SK-N-SH treated with all-trans-retinoic acid at 6 μM for 48 hours (cell line): ENCODE data around the gene ZSWIM6.

Experiments used
- ATAC-seq: fragments of 200-7000 bp; cut with Tn5 transposase; 3 replicates; pipeline ENCODE4 v1.9.1; 2020; ENCODE audit warnings: mild to moderate bottlenecking, moderate library complexity
- ARNTL ChIP-seq: fragments of 450-650 bp; formaldehyde crosslinking; IDR thresholded peaks from 2 replicates; pipeline ENCODE4 v1.5.0; 2020; ENCODE audit warnings: low read depth, mild to moderate bottlenecking, moderate library complexity, borderline replicate concordance
- BACH2 ChIP-seq: fragments of 250-450 bp; sonication (Bioruptor Pico); IDR thresholded peaks from 2 replicates; pipeline ENCODE4 v1.9.0; 2021; ENCODE audit warnings: mild to moderate bottlenecking, borderline replicate concordance
- CSDC2 ChIP-seq: fragments of 250-450 bp; sonication (Bioruptor Pico); IDR thresholded peaks from 2 replicates; pipeline ENCODE4 v1.5.0; 2020; ENCODE audit warnings: mild to moderate bottlenecking, moderate library complexity
- ESRRG ChIP-seq: fragments of 250-450 bp; sonication (Bioruptor Pico); IDR thresholded peaks from 2 replicates; pipeline ENCODE4 v1.6.1; 2021; ENCODE audit warnings: mild to moderate bottlenecking
- GLIS3 ChIP-seq: fragments of 250-450 bp; sonication (Bioruptor Pico); IDR thresholded peaks from 2 replicates; pipeline ENCODE4 v1.5.0; 2020; ENCODE audit warnings: mild to moderate bottlenecking, moderate library complexity
- ISL1 ChIP-seq: fragments of 250-450 bp; sonication (Bioruptor Pico); IDR thresholded peaks from 2 replicates; pipeline ENCODE4 v2.1.2; 2022; ENCODE audit warnings: mild to moderate bottlenecking, moderate library complexity
- OSR1 ChIP-seq: fragments of 250-450 bp; sonication (Bioruptor Pico); IDR thresholded peaks from 2 replicates; pipeline ENCODE4 v1.8.0; 2022; ENCODE audit warnings: moderate library complexity, mild to moderate bottlenecking, inconsistent platforms
- PPARA ChIP-seq: fragments of 250-450 bp; sonication (Bioruptor Pico); IDR thresholded peaks from 2 replicates; pipeline ENCODE4 v1.5.0; 2020; ENCODE audit warnings: mild to moderate bottlenecking, borderline replicate concordance
- RARB ChIP-seq: fragments of 250-450 bp; sonication (Bioruptor Pico); IDR thresholded peaks from 2 replicates; pipeline ENCODE4 v1.8.0; 2021; ENCODE audit warnings: mild to moderate bottlenecking, moderate library complexity
- TCF4 ChIP-seq: fragments of 250-450 bp; sonication (Bioruptor Pico); IDR thresholded peaks from 2 replicates; pipeline ENCODE4 v1.8.0; 2021; ENCODE audit warnings: mild to moderate bottlenecking, moderate library complexity, borderline replicate concordance
- TOX ChIP-seq: fragments of 250-450 bp; sonication (Bioruptor Pico); IDR thresholded peaks from 2 replicates; pipeline ENCODE4 v1.8.0; 2021; ENCODE audit warnings: mild to moderate bottlenecking, moderate library complexity, borderline replicate concordance
- ZC3H10 ChIP-seq: fragments of 250-450 bp; sonication (Bioruptor Pico); IDR thresholded peaks from 2 replicates; pipeline ENCODE4 v1.5.1; 2021; ENCODE audit warnings: mild to moderate bottlenecking, moderate library complexity
- ZFP3 ChIP-seq: fragments of 250-450 bp; sonication (Bioruptor Pico); IDR thresholded peaks from 2 replicates; pipeline ENCODE4 v1.5.0; 2020; ENCODE audit warnings: mild to moderate bottlenecking, moderate library complexity
- ZFP30 ChIP-seq: fragments of 450-650 bp; formaldehyde crosslinking; IDR thresholded peaks from 2 replicates; pipeline ENCODE4 v1.5.0; 2022; ENCODE audit warnings: mild to moderate bottlenecking, moderate library complexity
- ZNF565 ChIP-seq: fragments of 450-650 bp; formaldehyde crosslinking; conservative IDR thresholded peaks from 2 replicates; pipeline ENCODE4 v1.5.0; 2020; ENCODE audit warnings: low read depth, mild to moderate bottlenecking, moderate library complexity
- ZNF70 ChIP-seq: fragments of 450-650 bp; formaldehyde crosslinking; IDR thresholded peaks from 2 replicates; pipeline ENCODE4 v1.5.0; 2020; ENCODE audit warnings: mild to moderate bottlenecking, moderate library complexity
- ZNF8 ChIP-seq: fragments of 450-650 bp; formaldehyde crosslinking; IDR thresholded peaks from 2 replicates; pipeline ENCODE4 v1.5.0; 2020; ENCODE audit warnings: mild to moderate bottlenecking, moderate library complexity
- TF ChIP-seq, protein P1 (sequence below): fragments of 250-450 bp; sonication (Bioruptor Pico); IDR thresholded peaks from 2 replicates; pipeline ENCODE4 v1.8.0; 2020; ENCODE audit warnings: mild to moderate bottlenecking, moderate library complexity, borderline replicate concordance
- TF ChIP-seq, protein P2 (sequence below): fragments of 250-450 bp; sonication (Bioruptor Pico); IDR thresholded peaks from 2 replicates; pipeline ENCODE4 v1.5.1; 2021; ENCODE audit warnings: mild to moderate bottlenecking, moderate library complexity
- TF ChIP-seq, protein P3 (sequence below): fragments of 250-450 bp; sonication (Bioruptor Pico); IDR thresholded peaks from 2 replicates; pipeline ENCODE4 v1.5.0; 2020; ENCODE audit warnings: mild to moderate bottlenecking, moderate library complexity
- TF ChIP-seq, protein P4 (sequence below): fragments of 250-450 bp; sonication (Bioruptor Pico); IDR thresholded peaks from 2 replicates; pipeline ENCODE4 v1.5.1; 2020; ENCODE audit warnings: low read depth, mild to moderate bottlenecking, moderate library complexity
- TF ChIP-seq, protein P5 (sequence below): fragments of 250-450 bp; sonication (Bioruptor Pico); IDR thresholded peaks from 2 replicates; pipeline ENCODE4 v1.8.0; 2021; ENCODE audit warnings: low read depth, mild to moderate bottlenecking, moderate library complexity, borderline replicate concordance

ZSWIM6 gene

DNA sequence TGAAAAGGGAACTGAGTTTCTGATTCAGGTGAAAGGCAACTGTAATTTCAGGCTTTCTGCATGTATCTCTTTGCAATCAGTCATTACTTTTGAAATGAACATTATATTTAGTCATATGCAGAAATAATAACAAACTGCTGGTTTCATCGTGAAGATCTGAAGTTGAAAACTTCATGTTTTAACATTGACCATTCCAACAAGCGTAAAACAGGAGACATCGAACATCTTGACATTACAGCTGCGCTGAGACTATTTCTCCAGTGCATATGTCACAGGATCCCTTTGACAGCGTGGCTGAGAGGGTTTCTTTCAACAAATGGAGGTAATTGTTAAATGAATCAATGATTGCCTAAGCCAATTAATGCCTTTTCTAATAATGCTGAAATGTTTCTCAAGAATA lies 38.2 kb upstream of the ZSWIM6 start:
- no peak for ATAC-seq
- TF ChIP-seq BACH2 (CRISPR knock-in tag), result no peak
- TF ChIP-seq ZFP3 (CRISPR knock-in tag), result no peak

DNA sequence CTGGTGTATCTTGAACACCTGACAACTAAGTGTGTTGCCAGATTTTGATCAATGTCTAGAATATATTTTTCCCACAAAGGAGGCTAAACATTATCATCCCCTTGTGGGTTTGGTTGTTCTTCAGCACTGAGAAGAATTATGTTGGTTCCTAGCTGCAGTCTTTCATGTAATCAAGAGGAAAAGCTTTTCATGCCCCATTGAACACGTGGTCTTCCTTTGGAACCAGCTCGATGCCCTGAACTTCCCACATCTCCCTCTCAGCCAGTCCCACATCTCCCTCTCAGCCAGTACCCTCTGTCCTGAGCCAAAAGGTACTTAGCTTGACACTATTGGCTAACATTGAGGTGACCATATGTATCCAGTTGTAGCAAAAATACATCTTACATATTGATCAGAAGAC lies 36.7 kb upstream of the ZSWIM6 start:
- TF ChIP-seq ZNF8 (CRISPR knock-in tag) (no peak), BACH2 (CRISPR knock-in tag) (no peak), GLIS3 (CRISPR knock-in tag) (no peak), RARB (CRISPR knock-in tag) (no peak), OSR1 (CRISPR knock-in tag) (no peak), ZFP30 (CRISPR knock-in tag) (no peak), CSDC2 (CRISPR knock-in tag) (no peak), ZC3H10 (CRISPR knock-in tag) (no peak), ARNTL (CRISPR knock-in tag) (no peak), ZNF565 (CRISPR knock-in tag) (no peak), ISL1 (CRISPR knock-in tag) (no peak), TOX (no peak), TCF4 (CRISPR knock-in tag) (no peak)
- TF ChIP-seq, protein P1, sequence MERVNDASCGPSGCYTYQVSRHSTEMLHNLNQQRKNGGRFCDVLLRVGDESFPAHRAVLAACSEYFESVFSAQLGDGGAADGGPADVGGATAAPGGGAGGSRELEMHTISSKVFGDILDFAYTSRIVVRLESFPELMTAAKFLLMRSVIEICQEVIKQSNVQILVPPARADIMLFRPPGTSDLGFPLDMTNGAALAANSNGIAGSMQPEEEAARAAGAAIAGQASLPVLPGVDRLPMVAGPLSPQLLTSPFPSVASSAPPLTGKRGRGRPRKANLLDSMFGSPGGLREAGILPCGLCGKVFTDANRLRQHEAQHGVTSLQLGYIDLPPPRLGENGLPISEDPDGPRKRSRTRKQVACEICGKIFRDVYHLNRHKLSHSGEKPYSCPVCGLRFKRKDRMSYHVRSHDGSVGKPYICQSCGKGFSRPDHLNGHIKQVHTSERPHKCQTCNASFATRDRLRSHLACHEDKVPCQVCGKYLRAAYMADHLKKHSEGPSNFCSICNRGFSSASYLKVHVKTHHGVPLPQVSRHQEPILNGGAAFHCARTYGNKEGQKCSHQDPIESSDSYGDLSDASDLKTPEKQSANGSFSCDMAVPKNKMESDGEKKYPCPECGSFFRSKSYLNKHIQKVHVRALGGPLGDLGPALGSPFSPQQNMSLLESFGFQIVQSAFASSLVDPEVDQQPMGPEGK (CRISPR knock-in tag), result no peak
- TF ChIP-seq, protein P2, sequence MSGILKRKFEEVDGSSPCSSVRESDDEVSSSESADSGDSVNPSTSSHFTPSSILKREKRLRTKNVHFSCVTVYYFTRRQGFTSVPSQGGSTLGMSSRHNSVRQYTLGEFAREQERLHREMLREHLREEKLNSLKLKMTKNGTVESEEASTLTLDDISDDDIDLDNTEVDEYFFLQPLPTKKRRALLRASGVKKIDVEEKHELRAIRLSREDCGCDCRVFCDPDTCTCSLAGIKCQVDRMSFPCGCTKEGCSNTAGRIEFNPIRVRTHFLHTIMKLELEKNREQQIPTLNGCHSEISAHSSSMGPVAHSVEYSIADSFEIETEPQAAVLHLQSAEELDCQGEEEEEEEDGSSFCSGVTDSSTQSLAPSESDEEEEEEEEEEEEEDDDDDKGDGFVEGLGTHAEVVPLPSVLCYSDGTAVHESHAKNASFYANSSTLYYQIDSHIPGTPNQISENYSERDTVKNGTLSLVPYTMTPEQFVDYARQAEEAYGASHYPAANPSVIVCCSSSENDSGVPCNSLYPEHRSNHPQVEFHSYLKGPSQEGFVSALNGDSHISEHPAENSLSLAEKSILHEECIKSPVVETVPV, result no peak
- TF ChIP-seq, all 23 proteins: peak for 0
- no peak for ATAC-seq

DNA sequence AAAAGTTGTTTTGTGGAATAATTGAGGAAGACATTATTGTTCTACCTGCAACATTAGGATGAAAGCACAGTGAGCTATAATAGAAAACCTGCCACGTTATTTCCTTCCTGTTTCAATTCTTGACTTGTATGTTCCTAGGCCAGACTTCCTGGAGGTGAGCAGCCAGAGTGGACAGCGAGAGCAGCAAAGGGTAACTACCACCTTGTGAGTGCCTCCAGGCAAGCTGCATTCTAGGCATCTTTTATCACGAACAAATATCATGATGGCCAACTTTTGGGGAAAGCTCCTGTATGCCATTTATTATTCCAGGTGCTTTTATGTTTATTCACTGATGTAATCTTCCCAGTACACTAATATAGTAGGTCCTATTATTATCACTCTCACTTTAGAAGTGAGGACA lies 34.0 kb upstream of the ZSWIM6 start:
- no peak for ATAC-seq
- TF ChIP-seq ARNTL (CRISPR knock-in tag) (no peak), ZFP3 (CRISPR knock-in tag) (no peak), TCF4 (CRISPR knock-in tag) (no peak), ESRRG (CRISPR knock-in tag) (no peak), TOX (no peak), ZC3H10 (CRISPR knock-in tag) (no peak), ZNF565 (CRISPR knock-in tag) (no peak), RARB (CRISPR knock-in tag) (no peak), GLIS3 (CRISPR knock-in tag) (no peak), OSR1 (CRISPR knock-in tag) (no peak), ZNF8 (CRISPR knock-in tag) (no peak), BACH2 (CRISPR knock-in tag) (no peak), ZNF70 (CRISPR knock-in tag) (no peak), ZFP30 (CRISPR knock-in tag) (no peak), ISL1 (CRISPR knock-in tag) (no peak), PPARA (CRISPR knock-in tag) (no peak)
- TF ChIP-seq, protein P3, sequence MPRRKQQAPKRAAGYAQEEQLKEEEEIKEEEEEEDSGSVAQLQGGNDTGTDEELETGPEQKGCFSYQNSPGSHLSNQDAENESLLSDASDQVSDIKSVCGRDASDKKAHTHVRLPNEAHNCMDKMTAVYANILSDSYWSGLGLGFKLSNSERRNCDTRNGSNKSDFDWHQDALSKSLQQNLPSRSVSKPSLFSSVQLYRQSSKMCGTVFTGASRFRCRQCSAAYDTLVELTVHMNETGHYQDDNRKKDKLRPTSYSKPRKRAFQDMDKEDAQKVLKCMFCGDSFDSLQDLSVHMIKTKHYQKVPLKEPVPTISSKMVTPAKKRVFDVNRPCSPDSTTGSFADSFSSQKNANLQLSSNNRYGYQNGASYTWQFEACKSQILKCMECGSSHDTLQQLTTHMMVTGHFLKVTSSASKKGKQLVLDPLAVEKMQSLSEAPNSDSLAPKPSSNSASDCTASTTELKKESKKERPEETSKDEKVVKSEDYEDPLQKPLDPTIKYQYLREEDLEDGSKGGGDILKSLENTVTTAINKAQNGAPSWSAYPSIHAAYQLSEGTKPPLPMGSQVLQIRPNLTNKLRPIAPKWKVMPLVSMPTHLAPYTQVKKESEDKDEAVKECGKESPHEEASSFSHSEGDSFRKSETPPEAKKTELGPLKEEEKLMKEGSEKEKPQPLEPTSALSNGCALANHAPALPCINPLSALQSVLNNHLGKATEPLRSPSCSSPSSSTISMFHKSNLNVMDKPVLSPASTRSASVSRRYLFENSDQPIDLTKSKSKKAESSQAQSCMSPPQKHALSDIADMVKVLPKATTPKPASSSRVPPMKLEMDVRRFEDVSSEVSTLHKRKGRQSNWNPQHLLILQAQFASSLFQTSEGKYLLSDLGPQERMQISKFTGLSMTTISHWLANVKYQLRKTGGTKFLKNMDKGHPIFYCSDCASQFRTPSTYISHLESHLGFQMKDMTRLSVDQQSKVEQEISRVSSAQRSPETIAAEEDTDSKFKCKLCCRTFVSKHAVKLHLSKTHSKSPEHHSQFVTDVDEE (CRISPR knock-in tag), result no peak
- TF ChIP-seq, protein P4, sequence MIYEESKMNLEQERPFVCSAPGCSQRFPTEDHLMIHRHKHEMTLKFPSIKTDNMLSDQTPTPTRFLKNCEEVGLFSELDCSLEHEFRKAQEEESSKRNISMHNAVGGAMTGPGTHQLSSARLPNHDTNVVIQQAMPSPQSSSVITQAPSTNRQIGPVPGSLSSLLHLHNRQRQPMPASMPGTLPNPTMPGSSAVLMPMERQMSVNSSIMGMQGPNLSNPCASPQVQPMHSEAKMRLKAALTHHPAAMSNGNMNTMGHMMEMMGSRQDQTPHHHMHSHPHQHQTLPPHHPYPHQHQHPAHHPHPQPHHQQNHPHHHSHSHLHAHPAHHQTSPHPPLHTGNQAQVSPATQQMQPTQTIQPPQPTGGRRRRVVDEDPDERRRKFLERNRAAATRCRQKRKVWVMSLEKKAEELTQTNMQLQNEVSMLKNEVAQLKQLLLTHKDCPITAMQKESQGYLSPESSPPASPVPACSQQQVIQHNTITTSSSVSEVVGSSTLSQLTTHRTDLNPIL (CRISPR knock-in tag), result no peak
- TF ChIP-seq, protein P5, sequence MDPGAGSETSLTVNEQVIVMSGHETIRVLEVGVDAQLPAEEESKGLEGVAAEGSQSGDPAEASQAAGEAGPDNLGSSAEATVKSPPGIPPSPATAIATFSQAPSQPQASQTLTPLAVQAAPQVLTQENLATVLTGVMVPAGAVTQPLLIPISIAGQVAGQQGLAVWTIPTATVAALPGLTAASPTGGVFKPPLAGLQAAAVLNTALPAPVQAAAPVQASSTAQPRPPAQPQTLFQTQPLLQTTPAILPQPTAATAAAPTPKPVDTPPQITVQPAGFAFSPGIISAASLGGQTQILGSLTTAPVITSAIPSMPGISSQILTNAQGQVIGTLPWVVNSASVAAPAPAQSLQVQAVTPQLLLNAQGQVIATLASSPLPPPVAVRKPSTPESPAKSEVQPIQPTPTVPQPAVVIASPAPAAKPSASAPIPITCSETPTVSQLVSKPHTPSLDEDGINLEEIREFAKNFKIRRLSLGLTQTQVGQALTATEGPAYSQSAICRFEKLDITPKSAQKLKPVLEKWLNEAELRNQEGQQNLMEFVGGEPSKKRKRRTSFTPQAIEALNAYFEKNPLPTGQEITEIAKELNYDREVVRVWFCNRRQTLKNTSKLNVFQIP (CRISPR knock-in tag), result no peak
